Activated naive CD8-positive, alpha-beta T cell (primary cell): Measurements from ENCODE around the gene PAX8.
A peak's percentile ranks its signal among the peaks of the same experiment; 100 is the strongest.
"Not testable (repeated sequence)": the region's sequence is repeated elsewhere in the genome, so short reads cannot be mapped to it uniquely, and the experiment has no call there.

ENCODE experiments used
- H3K27ac Mint-ChIP-seq: one replicate; pipeline ENCODE4 v1.8.0; 2021; ENCODE audit warnings: mixed read lengths
- H3K27me3 Mint-ChIP-seq: one replicate; pipeline ENCODE4 v1.8.0; 2021; ENCODE audit warnings: mixed read lengths
- H3K36me3 Mint-ChIP-seq: one replicate; pipeline ENCODE4 v1.8.0; 2021; ENCODE audit warnings: mixed read lengths
- H3K4me1 Mint-ChIP-seq: one replicate; pipeline ENCODE4 v1.8.0; 2021; ENCODE audit warnings: low read depth, mixed read lengths
- H3K4me3 Mint-ChIP-seq: one replicate; pipeline ENCODE4 v1.8.0; 2021; ENCODE audit warnings: mild to moderate bottlenecking, mixed read lengths
- H3K9me3 Mint-ChIP-seq: one replicate; pipeline ENCODE4 v1.8.0; 2021; ENCODE audit warnings: low read depth, mixed read lengths

The PAX8 gene

DNA sequence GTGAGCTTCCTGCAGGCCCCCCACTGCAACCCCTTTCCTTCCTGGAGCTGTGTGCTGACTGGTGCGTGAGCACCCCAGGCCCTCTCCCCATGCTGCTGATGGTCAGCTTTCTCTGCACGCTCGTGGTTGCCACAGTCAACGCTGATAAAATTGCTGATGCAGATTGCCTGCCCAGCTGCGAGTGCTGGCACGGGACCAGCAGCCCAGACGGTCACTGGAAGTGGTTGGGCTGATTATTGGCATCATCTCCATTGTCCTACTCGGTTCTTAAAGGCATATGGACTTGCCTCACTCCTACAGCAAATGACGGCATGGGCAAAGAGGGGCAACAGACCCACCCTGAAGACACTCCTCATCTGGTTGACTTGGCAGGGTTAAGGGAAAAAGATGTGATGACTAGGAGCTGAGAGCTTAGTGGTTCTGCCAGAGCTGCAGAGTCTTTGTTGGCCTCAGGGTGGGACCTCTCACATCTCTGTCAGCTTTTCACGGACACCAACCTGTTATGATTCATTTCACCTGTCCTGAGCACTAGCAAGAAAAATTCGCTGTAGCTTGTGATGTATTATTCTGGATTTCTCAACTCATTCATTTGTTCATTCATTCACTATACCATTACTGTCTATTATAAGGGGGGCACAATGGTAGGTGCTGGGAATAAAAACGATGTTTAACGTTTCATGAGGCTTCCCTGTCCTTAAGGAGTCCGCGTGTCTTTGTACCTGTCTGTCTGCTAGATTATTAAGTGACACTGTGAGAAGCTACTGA, 38.4 kb downstream of the PAX8 start:
- no peaks in the 10 kb centered on the region for H3K27me3 Mint-ChIP-seq
- H3K27ac Mint-ChIP-seq, result peak overlapping the region; percentile 92
- peaks cover 40% of the 10 kb centered on the region for H3K4me1 Mint-ChIP-seq
- H3K9me3 Mint-ChIP-seq, result no peaks in the 10 kb centered on the region
- peaks cover 5% of the 10 kb centered on the region for H3K36me3 Mint-ChIP-seq
- H3K4me3 Mint-ChIP-seq, result peak overlapping the region; percentile 48

DNA sequence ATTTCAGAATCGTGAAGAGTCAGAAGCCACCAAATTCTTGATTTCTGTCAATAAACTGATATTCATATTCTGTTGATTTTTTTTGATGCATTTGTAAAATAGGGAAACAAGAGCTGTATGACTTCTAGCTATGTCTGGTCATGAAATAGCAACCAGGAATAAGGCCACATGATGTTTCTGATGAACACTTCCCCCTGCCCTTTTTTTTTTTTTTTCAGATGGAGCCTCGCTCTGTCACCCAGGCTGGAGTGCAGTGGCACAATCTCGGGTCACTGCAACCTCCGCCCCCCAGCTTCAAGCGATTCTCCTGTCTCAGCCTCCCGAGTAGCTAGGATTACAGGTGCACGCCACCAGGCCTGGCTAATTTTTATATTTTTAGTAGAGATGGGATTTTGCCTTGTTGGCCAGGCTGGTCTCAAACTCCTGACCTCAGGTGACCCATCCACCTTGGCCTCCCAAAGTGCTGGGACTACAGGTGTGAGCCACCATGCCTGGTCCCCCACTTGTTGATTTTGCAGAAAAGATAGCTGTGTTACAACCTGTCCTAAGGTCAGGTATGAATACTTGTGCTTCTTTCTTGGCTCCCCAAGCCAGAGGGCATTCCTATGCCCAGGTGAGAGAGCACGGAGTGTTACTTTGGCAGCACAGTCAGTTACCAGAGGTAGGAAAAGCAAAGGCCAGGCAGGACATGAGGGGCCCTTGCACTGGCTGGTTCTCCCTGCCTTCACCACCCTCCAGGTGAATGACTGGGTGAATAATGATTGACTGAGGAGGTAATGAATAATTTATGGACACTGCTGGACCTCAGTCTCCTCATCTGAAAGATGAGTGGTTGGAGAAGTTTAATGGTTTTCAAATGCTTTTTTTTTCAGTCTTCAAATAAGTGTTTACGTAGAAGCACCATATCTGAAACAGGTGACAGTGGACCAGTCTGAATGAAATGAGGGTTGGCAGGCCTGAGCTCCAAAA, 39.6 kb downstream of the PAX8 start:
- H3K4me3 Mint-ChIP-seq, result no peak overlapping the region
- no peaks in the 10 kb centered on the region for H3K9me3 Mint-ChIP-seq
- H3K27me3 Mint-ChIP-seq, result no peaks in the 10 kb centered on the region
- H3K27ac Mint-ChIP-seq, result no peak overlapping the region
- peaks cover 43% of the 10 kb centered on the region for H3K4me1 Mint-ChIP-seq
- peaks cover 5% of the 10 kb centered on the region for H3K36me3 Mint-ChIP-seq

DNA sequence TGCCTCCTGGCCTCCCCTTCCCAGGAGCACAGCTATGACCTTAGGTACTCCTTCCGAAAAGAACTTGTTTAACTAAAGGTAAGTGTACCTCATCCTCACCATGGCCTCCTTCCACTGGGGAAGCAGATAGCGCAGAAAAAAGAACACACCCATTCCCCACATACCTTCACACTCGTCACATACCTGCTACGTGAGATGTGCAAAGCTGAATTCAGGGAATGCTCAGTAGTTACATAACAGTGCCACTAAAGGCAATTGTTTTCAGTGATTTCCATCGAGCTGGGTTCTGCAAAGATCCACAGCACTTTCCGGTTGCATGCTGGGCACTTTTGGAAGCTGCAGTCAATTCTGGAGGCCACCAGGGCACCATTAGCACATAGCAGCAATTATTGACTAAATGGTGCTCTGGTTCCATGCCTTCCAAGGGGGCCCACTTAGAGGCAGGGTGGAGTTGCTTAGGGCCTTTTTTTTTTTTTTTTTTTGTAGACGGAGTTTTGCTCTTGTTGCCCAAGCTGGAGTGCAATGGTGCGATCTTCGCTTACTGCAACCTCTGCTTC, 41.0 kb downstream of the PAX8 start:
- Mint-ChIP-seq H3K27me3 (no peaks in the 10 kb centered on the region), H3K27ac (no peak overlapping the region), H3K4me3 (peak overlapping the region; percentile 82), H3K36me3 (peaks cover 3% of the 10 kb centered on the region), H3K9me3 (no peaks in the 10 kb centered on the region), H3K4me1 (peaks cover 36% of the 10 kb centered on the region)

DNA sequence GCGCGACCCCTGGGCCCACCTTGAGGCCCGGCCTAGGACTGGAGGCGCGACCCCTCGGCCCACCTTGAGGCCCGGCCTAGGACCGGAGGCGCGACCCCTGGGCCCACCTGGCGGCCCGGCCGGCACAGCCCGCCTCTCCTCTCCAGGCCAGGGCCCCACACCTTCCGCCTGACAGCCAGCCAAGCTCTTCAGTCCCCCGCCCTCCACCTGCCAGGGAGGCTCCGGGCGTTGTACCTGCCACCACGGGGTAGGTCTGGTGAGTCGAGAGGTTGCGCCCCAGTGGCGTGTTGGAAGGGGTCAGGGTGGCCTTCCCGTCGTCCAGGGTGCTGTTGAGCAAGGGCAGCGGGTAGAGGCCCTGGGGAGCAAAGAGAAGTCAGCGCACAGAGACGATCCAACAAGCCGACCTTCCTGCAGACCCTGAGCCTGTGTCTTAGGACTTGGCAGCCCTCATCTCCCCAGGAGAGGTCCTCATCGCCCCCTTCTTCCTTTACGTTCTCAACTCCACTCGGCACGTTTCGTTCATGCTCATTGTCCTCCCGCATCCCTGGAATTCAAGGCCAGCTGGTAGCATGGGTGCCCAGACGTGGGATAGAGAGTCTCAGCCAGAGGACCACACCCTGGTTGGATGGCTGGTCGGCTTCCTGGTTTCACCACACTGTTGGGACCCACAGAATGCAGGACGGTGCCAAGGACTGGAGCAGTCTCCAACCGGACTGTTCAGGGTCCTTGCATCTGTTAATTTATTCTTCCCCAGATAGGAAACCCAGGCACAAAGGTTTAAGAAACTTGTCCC, 42.2 kb downstream of the PAX8 start:
- Mint-ChIP-seq H3K4me1 (peaks cover 35% of the 10 kb centered on the region), H3K27me3 (no peaks in the 10 kb centered on the region), H3K4me3 (peak overlapping the region; percentile 82), H3K36me3 (peaks cover 3% of the 10 kb centered on the region), H3K9me3 (no peaks in the 10 kb centered on the region), H3K27ac (peak overlapping the region; percentile 66)

DNA sequence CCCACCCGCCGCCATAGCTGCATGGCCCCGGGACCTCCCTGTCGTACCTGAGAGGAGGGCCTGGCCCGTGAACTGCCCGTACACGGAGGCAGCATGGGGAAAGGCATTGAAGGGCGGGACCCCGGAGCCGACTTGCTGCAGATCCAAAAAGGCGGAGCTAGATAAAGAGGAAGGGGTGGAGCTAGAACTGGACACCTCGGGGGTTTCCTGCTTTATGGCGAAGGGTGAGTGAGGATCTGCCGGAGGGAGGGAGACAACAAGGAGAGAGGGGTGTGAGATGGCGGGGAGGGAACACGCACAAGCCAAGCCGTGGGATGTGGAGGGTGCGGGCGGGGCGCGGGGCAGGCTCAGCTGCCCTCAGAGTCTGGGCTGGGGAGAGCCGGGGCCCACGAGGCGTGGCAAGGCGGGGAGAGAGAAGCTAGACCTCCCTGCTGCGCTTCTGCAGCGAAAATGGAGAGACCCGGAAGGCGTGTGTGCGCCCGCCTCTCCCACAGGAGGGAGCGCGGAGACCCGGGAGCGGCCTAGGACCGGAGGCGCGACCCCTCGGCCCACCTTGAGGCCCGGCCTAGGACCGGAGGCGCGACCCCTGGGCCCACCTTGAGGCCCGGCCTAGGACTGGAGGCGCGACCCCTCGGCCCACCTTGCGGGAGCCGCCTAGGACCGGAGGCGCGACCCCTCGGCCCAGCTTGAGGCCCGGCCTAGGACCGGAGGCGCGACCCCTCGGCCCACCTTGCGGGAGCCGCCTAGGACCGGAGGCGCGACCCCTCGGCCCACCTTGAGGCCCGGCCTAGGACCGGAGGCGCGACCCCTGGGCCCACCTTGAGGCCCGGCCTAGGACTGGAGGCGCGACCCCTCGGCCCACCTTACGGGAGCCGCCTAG, 43.1 kb downstream of the PAX8 start:
- Mint-ChIP-seq H3K4me3 (peak overlapping the region; percentile 97), H3K27ac (peak overlapping the region; percentile 97), H3K4me1 (peaks cover 30% of the 10 kb centered on the region)
- not testable (repeated sequence) for H3K27me3 Mint-ChIP-seq, H3K36me3 Mint-ChIP-seq, H3K9me3 Mint-ChIP-seq

DNA sequence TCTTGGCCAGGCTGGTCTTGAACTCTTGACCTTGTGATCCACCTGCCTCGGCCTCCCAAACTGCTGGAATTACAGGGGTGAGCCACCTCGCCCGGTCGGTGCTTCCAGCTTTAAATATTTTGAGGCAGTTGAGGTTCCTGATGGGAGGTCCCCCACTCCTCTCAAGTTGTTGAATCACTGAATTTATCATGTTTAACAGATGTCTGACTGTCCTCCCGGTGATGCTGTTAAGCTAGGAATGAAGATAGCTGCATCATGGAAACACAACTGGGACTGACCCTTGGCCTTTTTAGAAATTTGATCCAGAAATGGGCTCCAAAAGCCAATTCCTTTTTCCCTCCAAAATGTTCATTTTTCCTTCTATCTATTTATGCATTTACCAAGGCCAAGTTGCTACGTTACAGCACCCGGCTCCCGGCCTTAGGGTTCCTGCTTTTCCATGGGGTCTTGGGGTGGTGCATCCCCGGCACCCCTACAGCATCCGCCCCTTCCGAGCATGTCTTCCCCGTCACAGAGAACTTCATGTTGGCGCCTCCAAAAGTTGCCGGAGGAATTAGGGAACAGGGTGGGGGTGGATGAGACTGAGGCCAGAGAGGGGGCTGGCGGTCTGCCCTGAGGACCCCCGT, 43.9 kb downstream of the PAX8 start:
- Mint-ChIP-seq H3K27me3 (no peaks in the 10 kb centered on the region), H3K9me3 (no peaks in the 10 kb centered on the region)

DNA sequence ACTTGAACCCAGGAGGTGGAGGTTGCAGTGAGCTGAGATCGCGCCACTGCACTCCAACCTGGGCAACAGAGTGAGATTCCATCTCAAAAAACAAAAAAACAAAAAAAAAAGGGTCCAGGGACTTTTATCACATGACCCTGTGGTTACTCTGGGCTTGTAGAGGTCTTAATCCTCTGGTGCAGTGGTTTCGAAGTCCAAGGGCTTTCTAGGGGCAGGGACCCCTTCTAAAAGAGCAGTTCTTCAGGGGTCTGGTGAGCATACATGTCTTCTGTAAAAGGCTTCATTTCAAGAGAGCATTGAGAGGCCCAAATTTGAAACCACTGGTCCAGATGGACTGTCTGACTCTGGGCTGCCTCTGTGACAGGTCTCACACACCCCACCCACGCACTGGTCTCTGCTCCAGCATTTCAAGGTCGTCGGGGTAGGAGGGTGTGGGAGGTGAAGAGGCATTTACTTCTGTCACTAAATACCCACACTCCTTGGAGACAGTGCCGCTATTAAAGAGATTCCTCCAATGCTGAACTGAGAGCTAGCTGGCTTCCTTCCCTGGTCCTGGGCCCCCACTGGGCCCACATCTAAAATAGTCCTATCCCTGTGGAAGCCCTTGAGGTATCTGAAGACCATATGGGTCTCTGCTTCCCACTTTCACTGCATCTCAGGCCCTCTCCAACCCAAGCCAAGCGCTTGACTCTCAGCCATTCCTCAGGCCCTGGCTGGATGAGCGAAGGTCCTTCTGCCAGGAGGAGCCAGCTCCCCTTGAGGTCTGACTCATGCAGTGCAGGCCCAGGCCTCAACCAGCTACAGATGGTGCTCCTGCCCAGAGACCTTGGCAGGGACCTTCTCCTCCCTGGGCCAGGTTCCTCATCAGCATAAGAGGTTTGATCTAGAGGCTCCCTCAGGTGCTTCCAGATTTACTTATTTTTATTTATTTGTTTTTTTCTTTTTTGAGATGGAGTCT, 44.8 kb downstream of the PAX8 start:
- H3K4me1 Mint-ChIP-seq, result peaks cover 29% of the 10 kb centered on the region
- H3K27me3 Mint-ChIP-seq, result no peaks in the 10 kb centered on the region
- no peaks in the 10 kb centered on the region for H3K9me3 Mint-ChIP-seq
- peaks cover 3% of the 10 kb centered on the region for H3K36me3 Mint-ChIP-seq
- H3K4me3 Mint-ChIP-seq, result no peak overlapping the region
- H3K27ac Mint-ChIP-seq, result no peak overlapping the region

More for the DNA sequence above, 43.9 kb downstream of the PAX8 start:
- H3K27ac Mint-ChIP-seq, result peak overlapping the region; percentile 97
- peak overlapping the region; percentile 97 for H3K4me3 Mint-ChIP-seq
- peaks cover 29% of the 10 kb centered on the region for H3K4me1 Mint-ChIP-seq
- H3K36me3 Mint-ChIP-seq, result peaks cover 3% of the 10 kb centered on the region

DNA sequence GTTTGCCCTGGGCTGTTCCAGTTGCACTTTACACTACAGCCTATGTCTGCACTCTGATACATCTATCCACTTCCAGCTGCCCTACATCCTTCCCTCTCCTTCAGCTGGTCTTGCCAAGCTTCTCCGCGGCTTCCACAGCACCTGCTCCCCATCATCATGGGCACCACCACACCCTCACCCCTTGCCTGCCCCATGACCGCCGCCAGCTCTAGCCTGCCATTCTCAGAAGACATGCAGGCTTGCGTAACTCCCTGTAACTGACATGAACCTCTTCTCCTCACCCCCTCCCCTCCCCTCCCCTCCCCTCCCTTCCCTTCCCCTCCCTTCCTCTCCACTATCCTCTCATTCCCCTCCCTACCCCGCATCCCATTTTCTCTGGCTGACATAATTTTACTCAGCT, 46.0 kb downstream of the PAX8 start:
- H3K36me3 Mint-ChIP-seq, result peaks cover 3% of the 10 kb centered on the region
- H3K27ac Mint-ChIP-seq, result no peak overlapping the region
- no peak overlapping the region for H3K4me3 Mint-ChIP-seq
- no peaks in the 10 kb centered on the region for H3K9me3 Mint-ChIP-seq
- H3K27me3 Mint-ChIP-seq, result no peaks in the 10 kb centered on the region
- H3K4me1 Mint-ChIP-seq, result peaks cover 28% of the 10 kb centered on the region

DNA sequence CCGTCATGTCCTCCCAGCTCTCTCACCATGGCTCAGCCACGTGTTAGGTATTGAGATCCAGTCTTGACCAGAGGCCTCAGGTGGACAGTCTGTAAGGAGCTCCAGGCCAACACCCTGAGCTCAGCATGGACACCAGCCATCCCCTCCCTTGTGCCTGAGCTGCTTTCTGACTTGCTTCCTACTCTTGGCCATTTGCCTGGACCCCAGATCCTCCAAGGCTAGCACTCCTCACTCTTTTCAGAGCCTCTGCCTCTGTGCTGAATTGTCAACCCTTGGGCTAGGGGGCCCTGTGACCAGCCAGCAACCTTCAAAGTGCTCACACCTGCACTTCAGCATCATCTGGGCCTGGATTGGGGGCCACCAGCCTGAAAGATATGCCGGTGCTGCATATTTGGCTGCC, 46.6 kb downstream of the PAX8 start:
- Mint-ChIP-seq H3K27ac (no peak overlapping the region), H3K9me3 (no peaks in the 10 kb centered on the region), H3K36me3 (peaks cover 2% of the 10 kb centered on the region), H3K4me3 (no peak overlapping the region), H3K4me1 (peaks cover 22% of the 10 kb centered on the region), H3K27me3 (no peaks in the 10 kb centered on the region)

DNA sequence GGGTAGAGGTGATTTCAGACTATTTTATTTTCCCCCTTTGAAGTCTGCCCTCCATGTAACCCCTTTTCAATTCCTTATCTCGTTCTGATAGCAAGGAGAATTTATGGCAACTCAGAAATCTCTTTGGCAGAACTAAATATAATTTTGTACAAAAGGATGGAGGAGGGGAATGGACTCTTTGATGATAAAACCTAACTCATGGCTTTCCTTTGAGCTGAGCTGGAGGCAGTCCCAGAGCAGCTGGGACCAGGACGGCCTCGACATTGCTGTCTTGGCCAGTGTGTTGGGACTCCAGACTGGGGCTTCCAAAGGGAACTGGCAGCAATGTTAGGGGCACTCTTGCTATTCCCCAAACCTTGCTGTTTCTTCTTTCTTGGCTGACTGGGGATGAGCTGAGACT, 47.7 kb downstream of the PAX8 start:
- no peaks in the 10 kb centered on the region for H3K27me3 Mint-ChIP-seq
- no peak overlapping the region for H3K27ac Mint-ChIP-seq
- H3K9me3 Mint-ChIP-seq, result no peaks in the 10 kb centered on the region
- peaks cover 2% of the 10 kb centered on the region for H3K36me3 Mint-ChIP-seq
- H3K4me3 Mint-ChIP-seq, result no peak overlapping the region
- H3K4me1 Mint-ChIP-seq, result peaks cover 17% of the 10 kb centered on the region

DNA sequence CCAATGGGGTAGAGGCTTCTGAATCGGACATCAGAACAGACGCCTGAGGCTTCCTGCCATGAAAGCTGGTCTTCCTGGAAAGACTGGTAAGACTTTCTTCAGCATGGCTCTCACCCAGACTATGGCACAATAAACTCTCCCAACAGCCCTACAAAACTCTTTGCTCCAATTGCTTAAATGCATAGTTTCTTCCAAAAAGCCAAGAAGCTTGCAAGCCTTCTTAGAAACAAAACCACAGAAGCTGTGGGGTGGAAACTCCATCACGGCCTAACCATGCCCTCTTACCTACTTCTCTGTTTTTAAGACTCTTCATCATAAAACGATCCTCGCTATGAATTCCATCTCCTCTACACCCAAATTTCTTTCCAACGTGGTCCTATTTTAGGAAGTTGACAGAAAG, 48.2 kb downstream of the PAX8 start:
- peaks cover 2% of the 10 kb centered on the region for H3K36me3 Mint-ChIP-seq
- no peaks in the 10 kb centered on the region for H3K27me3 Mint-ChIP-seq
- peak overlapping the region; percentile 24 for H3K27ac Mint-ChIP-seq
- no peak overlapping the region for H3K4me3 Mint-ChIP-seq
- peaks cover 17% of the 10 kb centered on the region for H3K4me1 Mint-ChIP-seq
- H3K9me3 Mint-ChIP-seq, result no peaks in the 10 kb centered on the region

DNA sequence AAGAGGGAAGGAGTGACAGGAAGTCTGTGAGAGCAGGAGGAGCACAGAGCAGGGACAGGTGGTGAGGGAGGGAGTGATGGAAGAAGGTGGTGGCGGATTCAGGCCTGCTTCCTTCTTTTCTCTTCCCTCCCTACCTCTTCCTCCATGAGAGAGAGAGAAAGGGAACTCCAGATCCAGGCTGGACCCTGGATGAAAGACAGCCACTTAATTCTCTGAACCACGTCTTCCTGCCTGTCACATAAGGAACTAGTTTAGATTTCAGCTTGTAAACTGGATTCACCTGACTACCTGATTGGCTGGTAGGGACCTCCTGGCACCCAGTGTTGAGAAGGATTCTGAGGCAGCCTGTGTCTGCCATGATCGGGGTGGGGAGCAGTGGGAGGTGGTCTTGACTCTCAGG, 48.9 kb downstream of the PAX8 start:
- peaks cover 13% of the 10 kb centered on the region for H3K4me1 Mint-ChIP-seq
- no peaks in the 10 kb centered on the region for H3K27me3 Mint-ChIP-seq
- H3K36me3 Mint-ChIP-seq, result peaks cover 2% of the 10 kb centered on the region

More for the DNA sequence above, 48.9 kb downstream of the PAX8 start:
- Mint-ChIP-seq H3K27ac (no peak overlapping the region), H3K4me3 (no peak overlapping the region), H3K9me3 (no peaks in the 10 kb centered on the region)
